Measurements from ENCODE around the gene ECT2. TPM values are rescaled to one million over a fixed set of nuclear protein-coding genes. Genes with fewer than 3 reads are reported as not detected.
A peak's percentile ranks its signal among the peaks of the same experiment; 100 is the strongest.
"Not testable (repeated sequence)": the region's sequence is repeated elsewhere in the genome, so short reads cannot be mapped to it uniquely, and the experiment has no call there.

ECT2 gene, protein sequence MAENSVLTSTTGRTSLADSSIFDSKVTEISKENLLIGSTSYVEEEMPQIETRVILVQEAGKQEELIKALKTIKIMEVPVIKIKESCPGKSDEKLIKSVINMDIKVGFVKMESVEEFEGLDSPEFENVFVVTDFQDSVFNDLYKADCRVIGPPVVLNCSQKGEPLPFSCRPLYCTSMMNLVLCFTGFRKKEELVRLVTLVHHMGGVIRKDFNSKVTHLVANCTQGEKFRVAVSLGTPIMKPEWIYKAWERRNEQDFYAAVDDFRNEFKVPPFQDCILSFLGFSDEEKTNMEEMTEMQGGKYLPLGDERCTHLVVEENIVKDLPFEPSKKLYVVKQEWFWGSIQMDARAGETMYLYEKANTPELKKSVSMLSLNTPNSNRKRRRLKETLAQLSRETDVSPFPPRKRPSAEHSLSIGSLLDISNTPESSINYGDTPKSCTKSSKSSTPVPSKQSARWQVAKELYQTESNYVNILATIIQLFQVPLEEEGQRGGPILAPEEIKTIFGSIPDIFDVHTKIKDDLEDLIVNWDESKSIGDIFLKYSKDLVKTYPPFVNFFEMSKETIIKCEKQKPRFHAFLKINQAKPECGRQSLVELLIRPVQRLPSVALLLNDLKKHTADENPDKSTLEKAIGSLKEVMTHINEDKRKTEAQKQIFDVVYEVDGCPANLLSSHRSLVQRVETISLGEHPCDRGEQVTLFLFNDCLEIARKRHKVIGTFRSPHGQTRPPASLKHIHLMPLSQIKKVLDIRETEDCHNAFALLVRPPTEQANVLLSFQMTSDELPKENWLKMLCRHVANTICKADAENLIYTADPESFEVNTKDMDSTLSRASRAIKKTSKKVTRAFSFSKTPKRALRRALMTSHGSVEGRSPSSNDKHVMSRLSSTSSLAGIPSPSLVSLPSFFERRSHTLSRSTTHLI
- 10 to 100 TPM in 11 of 12 donors, not detected in 1; 11.3 to 25.2 (median 17.7) TPM for polyA plus RNA-seq (ENCODE audit: insufficient read length in 12 of 12)
- long read RNA-seq, donor 1, result 0 reads
- long read RNA-seq, donor 2, result 0 reads
- long read RNA-seq, donor 3, result 0 reads
- long read RNA-seq, donor 4, result 0 reads
- long read RNA-seq, donor 5, partial matches to known transcripts, result 10 of 11 reads
- long read RNA-seq, donor 5, other reads (novel, unspliced or antisense), result 0 of 11 reads
- long read RNA-seq, donor 6, full-length matches to known transcripts, result 1 of 1 reads
- long read RNA-seq, donor 6, partial matches to known transcripts, result 0 of 1 reads
- long read RNA-seq, donor 6, other reads (novel, unspliced or antisense), result 0 of 1 reads
- long read RNA-seq, donor 7, result 0 reads
- long read RNA-seq, donor 8, result 0 reads
- long read RNA-seq, donor 9, result 0 reads
- long read RNA-seq, donor 10, result 0 reads
- long read RNA-seq, donor 11, full-length matches to known transcripts, result 2 of 2 reads
- long read RNA-seq, donor 11, partial matches to known transcripts, result 0 of 2 reads
- long read RNA-seq, donor 11, other reads (novel, unspliced or antisense), result 0 of 2 reads

DNA sequence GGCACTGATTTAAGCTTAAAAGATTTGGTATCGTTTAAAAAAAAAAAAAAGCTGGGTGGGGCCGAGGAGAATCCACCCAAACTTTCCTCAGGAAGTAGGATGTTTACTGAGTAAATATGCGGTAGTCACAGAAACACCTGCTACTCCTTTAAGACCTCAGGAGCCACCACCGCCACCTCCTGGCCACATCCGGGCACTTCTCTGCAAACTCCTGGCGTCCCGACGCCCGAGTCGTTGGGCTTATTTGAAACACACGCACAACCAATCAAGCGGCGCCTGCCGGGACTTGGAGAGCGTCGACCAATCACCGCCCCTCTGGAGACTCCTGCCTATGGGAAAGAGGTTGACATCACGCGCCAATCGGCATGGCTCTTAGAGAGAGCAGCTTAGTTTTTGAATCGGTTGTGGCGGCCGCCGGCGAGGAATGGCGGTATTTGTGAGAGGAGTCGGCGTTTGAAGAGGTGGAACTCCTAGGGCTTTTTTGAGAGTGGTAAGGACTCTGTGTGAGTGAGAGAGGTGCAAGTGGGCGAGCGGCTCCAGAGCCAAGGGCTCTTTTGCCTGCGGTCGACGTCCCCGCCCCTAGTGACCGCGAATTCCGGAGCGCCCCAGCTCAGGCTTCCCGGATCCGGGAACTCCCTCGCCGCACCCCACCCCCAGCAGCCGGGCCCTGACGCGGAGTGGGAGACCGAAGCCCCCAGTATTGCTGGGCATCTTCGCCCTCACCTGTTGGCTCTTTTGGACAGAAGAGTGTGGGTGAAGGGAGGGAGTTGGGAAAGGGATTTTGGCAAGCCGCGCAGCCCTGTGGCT lies at the start of gene ECT2:
Gene ECT2, plus strand, starts transcription at position 359 of the 807 bp plus-strand sequence. CDS start 3,805 bp downstream, outside the sequence.
- peak; percentile 99 for DNase-seq

DNA sequence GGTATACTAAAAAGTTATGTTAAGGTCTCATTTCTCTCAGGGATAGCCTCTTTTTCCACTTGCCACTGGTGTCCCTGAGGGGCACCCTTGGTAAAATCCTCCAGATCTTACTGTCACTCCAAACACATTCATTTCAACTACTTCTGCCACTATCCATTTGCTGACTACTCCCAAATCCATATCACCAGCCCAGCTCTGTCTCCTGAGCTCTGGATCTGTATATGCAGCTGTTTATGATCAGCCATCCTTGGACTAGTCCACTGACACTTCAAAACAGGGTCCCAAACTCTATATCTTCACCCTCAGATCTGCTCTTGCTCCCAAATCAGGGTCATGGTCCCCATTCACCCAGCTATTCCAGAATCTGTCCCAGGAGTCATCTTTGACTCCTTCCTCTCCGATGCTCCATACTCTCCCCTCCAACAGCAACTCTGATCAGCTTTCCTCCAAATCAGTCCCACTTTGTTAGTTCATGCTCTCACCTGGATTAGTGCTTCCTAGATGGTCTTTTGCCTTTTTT lies 49.5 kb upstream of the ECT2 start:
- DNase-seq, result no peak

DNA sequence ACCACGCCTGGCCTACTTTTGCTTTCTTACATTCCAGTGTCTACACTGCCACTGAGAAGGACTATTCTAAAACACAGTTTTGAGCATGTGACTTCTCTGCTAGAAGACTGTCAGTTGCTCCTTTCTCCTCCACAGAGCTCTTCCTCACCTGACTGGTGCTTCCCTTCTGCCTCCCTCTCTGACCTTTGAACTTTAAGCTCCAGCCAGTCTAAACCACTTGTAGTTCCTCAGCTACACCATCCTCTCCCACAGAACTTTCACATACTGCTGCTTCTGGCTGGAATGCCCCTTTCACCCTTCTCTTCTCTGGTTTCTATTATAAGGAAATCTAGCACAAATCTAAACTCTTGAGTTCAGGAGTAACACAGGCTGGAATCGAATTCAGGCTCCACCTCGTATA lies 48.8 kb upstream of the ECT2 start:
- DNase-seq, result no peak

DNA sequence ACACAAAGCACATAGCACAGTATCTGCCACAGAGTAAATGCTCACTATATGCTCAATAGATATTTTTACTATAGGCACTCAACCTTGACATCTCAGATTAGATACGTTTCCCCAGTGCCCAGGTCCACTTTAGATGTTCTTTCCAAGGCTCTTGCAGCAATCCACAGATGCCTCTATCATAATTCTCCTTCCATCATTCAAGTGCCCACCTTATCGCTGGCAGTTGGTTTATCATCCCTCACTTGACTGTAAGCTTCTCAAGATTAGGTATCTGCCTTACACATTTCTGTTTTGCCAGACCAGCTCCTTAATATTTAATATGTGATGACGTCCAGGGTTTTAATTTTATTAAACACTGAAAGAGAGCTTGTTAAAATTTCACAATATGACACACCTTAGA lies 48.3 kb upstream of the ECT2 start:
- DNase-seq, result no peak

DNA sequence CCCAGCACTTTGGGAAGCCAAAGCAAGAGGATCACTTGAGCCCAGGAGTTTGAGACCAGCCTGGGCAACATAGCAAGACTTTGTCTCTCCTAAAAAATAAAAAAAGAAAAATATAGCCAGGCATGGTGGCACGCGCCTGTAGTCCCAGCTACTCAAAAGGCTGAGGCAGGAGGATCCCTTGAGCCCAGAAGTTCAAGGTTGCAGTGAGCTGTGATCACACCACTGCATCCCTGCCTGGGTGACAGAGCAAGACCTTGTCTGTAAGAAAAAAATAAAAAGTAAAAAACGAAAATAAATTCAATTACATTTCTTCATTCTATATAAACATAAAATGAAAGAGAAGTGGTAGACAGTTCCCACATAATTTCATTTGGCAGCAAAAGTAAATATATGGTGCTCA lies 47.8 kb upstream of the ECT2 start:
- not testable (repeated sequence) for DNase-seq

DNA sequence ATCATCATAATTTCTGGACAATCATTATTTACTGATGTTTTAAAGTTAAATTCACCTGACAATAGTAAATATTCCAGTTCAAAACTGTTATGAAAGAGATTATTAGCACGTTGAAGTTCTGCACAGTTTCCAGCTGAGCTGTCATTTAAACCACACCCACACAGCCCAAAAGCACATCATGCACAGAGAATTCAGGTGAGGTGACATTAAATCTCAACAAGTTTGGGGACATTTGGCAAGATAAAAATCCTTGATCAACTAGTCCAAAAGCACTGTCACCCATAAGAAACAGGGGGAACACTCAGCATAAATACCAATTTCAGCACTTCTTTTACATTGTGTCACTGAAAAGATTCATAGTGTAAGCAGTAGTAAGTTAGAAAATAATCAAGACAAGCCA lies 46.5 kb upstream of the ECT2 start:
- DNase-seq, result no peak

DNA sequence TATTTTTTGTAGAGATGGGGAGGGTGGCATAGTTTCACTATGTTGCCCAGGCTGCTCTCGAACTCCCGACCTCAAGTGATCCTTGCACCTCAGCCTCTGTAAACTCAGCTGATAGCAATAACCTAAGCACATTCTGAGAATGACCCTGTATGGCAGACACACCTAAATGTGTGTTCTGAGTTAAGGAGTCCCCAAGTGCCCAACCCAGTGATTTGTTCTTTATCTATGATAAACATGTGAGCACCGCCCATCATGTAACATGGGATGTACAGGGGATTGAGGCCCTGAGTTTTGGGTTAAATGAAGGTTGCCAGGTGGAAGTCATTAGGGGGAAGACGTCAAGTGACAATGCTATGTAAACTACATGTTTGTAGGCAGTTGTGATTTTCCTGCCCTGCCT lies 45.4 kb upstream of the ECT2 start:
- DNase-seq, result no peak

DNA sequence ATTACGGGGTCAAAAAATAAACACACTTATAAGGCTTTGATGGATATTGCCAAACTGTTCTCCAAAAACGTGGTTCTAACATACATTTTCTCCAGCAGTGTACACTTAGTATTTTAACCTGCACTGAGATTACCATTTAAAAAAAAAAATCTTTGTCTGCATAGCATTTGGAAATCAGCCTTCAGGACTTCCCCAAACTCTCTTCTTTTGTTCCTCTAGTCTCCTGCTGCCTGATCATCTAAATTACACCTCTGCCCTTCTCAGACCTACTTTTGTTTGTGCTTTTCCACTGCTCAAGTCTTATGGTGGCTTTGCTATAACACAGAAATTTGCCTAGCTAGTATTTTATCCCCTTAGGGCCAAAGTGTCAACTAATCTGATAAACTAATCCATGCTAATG lies 43.5 kb upstream of the ECT2 start:
- no peak for DNase-seq

DNA sequence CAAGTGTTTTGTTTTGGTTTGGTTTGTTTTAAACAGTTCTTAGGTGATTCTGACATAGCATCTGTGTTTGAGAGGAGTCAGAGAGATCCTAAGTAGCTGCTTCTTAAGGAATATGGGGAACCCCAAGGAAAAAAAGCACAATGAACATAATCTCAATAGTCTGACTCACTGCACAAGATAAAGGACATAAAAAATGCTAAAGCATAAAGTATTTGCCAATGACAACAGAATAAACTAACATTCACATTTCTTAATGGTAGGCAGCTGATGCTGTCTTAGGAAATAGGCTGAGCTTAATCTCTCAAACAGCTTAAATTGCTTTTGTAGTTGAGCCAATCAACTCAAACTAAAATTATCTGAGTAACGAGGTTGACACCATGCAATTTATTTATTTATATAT lies 42.6 kb upstream of the ECT2 start:
- no peak for DNase-seq

DNA sequence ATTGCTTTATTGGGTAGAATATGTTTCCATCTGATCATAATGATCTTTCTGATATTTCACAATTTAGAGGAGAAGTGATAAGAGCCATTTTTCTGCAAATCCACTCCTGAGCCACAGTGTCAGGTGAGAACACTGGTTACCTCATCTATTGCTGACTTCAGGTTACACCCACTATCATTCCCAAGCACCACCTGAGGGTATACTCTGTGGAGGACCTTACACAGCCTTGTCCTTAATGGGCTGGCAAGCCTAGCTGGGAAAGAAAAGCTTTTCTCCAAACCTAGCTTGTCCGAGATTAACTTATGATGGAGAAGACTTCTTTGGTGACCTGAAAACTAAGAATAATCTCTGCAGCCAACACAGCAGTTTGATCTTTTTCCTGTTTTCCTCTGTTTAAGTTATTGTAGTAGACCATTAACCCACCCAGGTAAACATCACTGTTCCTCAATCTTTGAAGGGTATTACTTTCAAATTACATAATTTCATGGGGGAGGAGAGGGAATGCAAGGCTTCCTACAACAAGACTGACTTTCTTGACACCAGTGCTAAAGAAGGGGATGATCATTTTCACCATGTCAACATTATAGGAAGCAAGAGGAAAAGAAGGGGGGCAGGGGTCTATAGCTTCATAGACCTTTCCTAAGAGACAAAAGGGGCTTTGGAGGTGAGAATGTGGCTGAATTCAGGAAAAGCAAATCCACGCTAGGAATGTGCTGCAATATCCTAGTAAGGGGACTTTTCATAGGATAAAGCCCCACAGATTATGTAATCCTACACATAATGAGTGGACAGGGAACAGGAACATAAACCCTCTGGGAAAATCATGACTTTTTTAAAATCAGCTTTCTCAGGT lies 41.4 kb upstream of the ECT2 start:
- no peak for DNase-seq

DNA sequence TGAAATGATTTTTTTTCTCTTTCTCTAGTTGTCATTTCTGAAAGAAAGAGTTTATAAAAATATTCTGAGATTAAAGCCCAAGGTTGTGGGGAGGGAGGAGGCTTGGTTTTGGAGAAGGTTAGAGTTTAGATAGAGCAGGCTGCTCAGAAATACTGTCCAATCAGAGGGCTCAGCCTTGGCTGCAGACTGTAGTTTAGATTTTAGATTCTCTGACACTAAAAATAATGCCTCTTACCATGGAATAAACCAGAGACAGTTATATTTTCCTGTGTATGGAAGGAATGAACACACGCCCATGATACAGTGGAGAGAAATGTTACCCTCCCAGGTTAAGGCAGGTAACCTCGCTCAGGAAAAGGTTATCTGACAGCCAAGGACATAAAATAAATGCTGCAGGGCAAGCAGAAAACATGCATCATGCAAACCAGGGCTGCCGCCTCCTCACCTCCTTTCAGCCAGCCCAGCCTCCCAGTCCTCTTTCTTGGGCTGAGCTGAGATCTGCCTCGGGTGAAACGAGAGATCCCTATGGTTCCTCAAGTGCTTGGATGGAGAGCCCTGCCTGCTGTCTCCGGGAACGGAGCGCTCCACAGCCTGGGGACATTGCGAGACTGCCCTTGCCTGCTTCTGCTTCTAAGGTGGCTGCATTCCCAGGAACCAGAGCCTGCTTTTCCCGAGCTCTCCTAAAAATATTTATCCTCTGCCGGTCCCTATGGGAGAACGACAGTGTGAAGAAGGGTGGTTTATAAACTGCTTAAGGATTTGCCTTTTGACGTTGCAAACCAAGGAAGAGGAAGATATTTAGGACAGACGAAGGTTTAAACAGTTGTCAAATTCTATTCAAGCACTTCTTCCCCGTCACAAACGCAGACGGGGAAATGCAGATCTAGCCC lies 40.5 kb upstream of the ECT2 start:
- no peak for DNase-seq

DNA sequence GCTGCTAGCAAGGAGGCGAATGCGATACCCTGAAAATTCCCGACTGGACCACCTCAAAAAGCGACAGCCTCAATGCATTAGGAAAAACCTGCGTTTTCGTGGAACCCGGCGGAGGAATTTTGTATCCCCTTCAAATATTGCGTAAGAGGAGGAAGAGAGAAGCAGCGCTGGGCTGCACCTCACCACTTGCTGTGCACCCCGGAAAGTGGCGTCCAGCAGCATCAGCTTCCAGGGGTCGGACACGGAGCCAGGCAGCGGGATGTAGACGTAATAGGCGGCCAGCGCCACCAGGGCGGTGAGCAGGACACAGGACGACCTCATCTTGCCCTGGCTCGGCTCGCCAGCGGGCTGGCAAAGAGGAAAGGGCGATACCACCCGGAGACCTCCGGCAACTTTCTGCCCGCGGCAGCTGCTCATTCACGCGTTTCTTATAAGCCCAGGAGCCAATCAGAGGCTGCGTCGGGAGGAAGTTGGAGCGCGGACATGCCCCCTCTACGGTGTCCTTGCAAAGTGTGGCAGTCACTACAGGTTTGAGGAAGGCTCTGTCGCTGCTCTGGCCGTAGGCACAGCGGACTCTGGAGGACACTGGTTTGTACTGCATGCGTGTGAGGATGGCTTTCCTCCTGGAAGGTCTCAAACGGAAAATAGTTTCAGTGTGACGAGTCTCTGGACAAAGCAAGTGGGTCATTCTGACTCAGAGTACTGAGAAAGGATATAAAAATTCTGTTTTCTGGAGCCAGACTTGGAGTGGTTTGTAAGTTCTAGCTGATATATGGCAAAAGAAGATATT lies 39.7 kb upstream of the ECT2 start, which contains the start of gene NCEH1:
Gene NCEH1, minus strand, starts transcription at position 404 of the 790 bp plus-strand sequence. Its CDS starts 83 bp downstream, at position 321.
- DNase-seq, result peak; percentile 90

DNA sequence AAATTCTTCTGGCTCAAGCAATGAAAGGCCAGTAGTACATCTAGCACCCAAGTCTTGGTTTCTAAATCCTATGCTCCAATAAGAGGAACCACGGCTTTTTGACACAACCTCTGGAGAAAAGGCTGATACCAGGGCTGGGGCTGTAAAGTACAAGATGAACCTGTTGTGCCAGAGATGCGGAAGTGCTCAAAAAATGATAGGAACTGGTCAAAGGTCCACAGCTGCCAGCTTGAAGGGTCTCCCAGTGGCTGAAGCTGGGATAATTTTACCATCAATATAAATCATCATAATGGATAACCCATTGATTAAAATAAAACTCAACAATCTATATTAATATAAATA lies 39.1 kb upstream of the ECT2 start:
- DNase-seq, result no peak

DNA sequence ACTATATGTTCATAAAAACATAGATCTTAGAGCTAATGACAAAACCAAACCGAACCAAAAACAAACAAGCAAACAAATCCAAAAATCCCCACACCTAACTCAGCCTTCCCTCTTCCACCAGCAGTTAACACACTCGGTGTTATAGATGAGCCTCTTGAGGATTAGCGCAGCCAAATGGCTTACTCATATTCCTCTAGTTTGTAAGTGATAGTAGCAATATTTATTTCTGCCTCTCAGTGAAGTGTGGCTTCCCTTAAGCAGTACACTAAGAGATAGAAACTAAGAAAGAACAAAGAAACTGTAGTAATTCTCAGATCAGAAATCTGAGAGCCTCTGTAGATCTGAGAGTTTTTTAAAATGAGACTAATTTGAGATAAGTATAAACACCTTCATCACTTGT lies 37.2 kb upstream of the ECT2 start:
- DNase-seq, result no peak

DNA sequence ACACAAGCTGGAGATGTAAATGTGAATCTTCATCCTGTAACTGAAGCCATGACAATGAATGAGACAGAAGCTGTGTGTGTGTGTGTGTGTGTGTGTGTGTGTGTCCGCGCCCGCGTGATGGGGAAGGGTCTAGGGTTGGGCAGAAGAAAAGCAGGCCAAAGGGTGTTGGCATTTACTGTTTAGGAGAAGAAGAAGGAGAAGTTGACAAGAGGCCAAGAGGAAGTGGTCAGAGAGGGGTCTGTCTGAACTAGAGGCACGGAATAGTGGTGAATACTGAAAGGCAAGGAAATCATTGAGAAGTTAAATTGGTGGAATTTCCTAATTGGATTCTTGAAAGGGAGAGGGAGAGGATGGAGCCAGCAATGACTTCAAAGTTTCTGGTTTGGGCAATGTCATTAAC lies 34.0 kb upstream of the ECT2 start:
- DNase-seq, result peak; percentile 25

DNA sequence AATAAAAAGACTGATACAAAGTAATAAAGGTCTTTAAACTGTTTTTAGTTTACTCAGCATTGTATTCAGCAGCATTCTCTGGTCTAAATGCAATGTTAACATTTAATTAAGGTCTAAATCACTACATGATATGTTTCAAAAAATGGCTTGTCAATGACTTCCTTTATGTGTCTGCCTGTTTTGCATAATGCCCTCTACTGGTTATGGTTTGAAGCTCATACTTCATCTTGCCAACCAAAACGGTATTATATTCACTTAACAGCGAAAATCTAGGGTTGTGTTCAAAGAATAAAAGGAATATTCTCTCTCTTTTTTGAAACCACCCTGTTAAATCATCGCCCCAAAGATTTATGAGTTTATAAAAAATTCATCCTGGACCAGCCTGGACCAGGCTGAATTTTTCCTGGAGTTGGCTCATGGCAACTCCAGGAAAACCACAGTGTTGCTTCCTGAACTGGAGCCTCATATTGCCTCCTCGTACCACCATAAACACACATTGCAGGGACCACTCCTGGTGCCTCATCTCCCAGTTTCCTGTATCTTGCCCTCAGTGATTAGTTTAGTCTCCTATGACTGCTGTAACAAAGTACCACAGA lies 32.9 kb upstream of the ECT2 start:
- no peak for DNase-seq

DNA sequence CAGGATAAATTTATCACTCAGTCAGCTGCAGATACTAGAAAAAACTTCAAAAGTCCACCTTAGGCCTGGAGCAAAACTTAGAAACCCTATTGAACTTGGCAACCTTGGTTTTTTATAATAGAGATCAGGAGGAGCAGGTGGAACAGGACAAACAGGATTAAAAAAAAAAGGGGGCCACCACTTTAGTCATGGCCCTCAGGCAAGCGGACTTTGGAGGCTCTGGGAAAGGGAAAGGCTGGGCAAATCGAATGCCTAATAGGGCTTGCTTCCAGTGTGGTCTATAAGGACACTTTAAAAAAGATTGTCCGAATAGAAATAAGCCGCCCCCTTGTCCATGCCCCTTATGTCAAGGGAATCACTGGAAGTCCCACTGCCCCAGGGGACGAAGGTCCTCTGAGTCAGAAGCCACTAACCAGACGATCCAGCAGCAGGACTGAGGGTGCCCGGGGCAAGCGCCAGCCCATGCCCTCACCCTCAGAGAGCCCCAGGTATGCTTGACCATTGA lies 27.9 kb upstream of the ECT2 start:
- DNase-seq, result not testable (repeated sequence)

All from muscle of arm (tissue), 14 donors.